ENCODE results near the gene UCP3.
"Not testable (repeated sequence)": the region's sequence is repeated elsewhere in the genome, so short reads cannot be mapped to it uniquely, and the experiment has no call there.

UCP3 gene

GRCh38 chr11:73999581-74000306, 9.1 kb downstream of the UCP3 start:
- no peak for DNase-seq

GRCh38 chr11:73998846-73999575, 9.9 kb downstream of the UCP3 start:
- no peak for DNase-seq

DNA sequence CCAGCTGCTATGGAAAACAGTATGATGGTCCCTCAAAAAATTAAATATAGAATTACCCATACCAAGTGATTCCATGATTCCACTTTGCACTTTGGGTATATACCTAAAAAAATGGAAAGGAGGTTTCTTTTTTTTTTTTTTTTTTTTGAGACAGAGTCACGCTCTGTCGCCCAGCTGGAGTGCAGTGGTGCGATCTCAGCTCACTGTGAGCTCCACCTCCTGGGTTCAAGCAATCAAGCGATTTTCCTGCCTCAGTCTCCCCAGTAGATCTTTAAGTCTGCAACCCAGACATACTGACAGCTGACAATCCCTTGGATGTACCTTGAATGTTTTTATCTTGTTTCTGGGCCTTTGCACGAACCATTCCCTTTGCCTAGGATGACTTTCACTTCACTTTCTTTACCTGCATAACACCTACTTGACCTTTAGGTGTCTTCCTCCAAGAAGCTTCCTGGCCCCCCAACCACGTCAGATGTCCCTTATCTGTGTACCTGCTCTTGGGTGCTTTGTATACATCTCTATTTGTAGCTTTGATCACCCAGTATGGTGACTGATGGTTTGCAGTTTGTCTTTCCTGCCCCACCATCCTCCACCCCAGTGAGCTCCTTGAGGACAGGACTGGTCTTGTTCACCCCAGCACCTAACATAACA, 11.6 kb downstream of the UCP3 start:
- DNase-seq: no peak

DNA sequence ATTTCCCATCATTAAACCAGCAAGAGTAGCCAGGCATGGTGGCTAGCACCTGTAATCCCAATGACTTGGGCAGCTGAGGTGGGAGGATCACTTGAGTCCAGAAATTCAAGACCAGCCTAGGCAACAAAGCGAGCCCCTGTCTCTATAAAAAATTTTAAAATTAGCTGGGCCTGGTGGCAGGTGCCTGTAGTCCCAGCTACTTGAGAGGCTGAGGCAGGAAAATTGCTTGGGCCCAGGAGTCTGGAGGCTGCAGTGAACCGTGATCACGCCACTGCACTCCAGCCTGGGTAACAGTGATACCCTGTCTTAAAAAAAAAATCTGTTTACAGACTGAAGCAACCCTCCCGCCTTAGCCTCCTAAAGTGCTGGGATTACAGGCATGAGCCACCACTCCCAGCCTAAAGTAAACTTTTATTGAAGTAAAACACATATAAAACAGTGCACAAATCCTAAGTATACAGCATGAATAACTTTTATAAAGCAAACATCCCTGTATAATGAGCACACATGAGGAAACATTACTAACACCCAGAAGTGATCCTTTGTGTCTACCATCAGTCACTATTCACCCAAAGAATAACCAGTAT, 12.6 kb downstream of the UCP3 start:
- no peak for DNase-seq

DNA sequence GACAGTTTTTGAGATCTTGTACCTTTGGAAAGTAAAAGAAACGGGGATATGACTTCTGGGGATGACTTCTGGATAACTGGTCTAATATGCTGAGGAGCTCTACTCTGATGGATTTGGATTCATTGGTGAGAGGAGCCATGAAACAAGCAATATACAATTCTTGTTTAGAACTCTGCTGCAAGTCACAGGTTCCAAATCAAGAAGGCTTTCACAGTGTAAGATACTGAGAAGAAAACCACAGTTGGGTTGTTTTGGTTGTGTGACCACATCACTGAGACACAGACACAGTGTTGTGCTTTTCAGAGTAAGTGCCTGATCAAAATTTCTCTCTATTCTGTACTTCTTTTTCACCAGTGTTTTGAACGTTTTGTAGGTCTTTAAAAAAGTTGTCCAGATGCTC, 13.2 kb downstream of the UCP3 start:
- DNase-seq: no peak

- no peak for DNase-seq
Observed at GRCh38 chr11:73995247-73995646, 13.6 kb downstream of the UCP3 start.

- DNase-seq: no peak
Observed at GRCh38 chr11:73991471-73992006, 17.3 kb downstream of the UCP3 start.

- no peak for DNase-seq
Observed at GRCh38 chr11:73990730-73991129, 18.2 kb downstream of the UCP3 start.

GRCh38 chr11:73989156-73989555, 19.7 kb downstream of the UCP3 start:
- no peak for DNase-seq

DNA sequence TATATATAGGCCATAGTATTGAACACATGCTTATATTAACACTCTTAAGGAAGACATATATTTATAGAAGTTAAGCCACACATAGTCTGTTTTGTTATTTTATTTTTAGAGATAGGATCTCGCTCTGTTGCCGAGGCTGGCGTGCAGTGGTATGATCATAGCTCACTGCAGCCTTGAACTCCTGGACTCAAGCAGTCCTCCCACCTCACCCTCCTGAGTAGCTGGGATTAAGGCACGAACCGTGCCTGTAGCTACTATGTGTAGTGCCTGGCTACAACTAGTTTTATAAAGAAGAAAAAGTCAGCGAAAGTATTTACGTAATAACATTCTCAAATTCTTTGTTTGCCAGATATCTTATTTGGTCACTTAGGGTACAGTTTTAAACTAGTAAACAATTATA, 20.7 kb downstream of the UCP3 start:
- DNase-seq: no peak

DNA sequence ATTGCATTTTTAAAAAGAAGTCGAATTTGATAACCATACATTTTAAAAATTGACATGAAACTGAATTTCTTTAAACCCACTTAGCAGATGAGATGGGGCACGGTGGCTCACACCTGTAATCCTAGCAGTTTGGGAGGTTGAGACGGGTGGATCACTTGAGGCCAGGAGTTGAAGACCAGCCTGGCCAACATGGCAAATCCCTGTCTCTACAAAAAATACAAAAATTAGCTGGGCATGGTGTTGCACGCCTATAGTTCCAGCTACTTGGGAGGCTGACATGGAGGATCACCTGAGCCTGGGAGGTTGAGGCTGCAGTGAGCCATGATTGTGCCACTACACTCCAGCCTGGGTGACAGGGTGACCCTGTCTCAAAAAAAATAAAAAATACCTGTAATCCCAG, 23.2 kb downstream of the UCP3 start:
- DNase-seq: not testable (repeated sequence)

GRCh38 chr11:73983741-73984538, 24.9 kb downstream of the UCP3 start:
- no peak for DNase-seq

DNA sequence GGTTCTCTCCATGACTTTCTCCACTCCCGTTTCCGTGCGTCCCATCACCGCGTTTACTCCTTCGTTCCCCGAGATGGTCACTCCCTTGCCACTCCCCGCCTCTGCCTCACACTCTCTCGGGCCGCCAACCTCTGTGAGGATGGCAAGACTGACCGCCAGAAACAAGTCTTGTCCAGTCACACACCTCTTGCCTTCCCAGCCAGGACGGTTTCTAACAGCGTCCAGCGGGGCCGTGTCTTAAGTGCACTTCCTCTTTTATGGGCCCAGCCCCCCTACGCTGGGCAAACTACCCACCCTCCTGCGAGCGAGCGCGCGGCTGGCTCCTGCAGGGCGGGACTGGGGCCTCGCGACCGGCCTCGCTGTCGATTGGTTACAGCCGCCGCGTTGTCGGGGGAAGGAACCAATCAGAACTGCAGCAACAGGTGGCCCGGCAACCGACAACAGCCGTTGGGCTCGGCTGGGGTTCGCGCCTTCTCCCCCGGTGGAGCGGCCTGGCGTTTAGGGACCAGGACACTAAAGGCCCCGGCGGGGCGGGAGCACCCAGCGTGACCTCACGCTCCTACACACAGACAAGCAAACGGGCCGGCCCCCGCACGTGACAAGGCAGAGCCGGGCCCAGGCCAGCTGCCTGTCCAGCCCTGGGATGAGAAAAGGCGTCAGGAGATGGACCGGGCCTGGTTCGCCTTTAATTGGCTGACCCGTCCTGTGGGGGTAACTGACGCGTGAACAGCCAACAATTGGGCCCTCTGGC, 25.7 kb downstream of the UCP3 start:
- DNase-seq: peak; percentile 96

DNA sequence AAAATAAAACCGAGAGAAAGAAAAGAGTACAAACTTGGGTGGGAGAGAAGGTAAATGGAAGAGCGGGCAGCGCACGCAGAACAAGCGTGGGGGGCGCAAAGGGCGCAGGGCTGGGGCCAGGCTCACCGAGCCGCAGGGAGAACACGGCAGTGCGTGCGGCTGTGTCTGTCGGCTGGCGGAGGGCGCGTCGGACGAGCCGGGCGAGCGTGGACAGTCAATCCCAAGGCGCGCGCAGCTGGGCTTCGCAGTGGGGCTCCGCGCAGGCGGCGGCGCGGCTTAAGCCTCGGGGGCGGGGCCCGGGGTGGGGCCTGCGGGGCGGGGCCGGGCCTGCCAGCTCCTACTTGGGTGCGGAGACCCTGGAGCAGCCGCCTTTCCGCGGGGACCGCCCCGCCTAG, 26.3 kb downstream of the UCP3 start, which contains the start of gene UCP2:
Gene UCP2, minus strand, starts transcription at position 249 of the 395 bp plus-strand sequence. CDS start 4,465 bp downstream, outside the sequence.
- peak; percentile 85 for DNase-seq

- DNase-seq: no peak
Observed at GRCh38 chr11:73981051-73981805, 27.7 kb downstream of the UCP3 start.

DNA sequence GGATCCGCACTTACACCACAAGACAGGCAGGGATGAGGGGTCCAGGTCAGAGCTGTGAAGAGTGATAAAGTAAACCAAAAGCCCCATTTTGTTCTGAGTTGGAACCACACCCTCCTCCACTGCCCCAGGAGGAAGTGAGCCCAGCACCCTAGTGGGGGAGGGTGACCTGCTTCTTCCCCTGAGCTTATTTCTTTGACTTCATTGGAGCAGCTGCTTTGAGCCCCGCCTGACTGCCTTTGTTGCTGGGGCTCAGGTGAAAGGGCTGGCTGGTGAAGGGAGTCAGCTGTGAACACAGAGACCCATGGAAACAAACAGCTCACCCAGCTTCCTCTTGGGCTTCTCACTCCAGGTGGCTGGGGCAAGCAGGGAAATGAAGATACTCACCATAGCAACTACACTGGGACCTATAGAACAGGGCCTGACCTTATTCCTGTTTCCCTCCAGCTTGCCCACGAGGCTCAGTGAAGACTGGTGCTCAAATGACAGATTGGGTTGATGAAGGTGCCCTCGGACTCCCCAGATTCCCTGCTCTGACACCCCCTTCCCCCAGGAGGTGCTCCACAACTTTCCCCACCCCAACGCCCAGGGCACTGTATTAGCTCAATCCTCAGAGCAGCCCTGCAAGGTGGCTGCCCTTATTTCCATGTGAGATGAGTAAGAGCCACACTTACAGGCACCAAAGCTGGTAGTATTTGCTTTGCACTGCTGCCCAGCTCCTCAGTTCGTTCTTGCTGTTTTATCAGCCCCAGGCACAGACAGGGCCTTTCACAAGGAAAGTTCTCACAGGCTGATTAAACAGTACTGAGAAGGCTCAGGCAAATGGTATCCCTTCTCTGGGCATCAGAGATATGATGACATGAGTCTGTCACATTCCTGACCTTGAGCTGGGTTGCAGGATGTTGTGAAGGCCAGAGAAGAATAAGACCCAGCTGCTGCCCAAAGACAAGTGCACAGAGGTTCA, 28.6 kb downstream of the UCP3 start:
- DNase-seq: peak; percentile 62

DNA sequence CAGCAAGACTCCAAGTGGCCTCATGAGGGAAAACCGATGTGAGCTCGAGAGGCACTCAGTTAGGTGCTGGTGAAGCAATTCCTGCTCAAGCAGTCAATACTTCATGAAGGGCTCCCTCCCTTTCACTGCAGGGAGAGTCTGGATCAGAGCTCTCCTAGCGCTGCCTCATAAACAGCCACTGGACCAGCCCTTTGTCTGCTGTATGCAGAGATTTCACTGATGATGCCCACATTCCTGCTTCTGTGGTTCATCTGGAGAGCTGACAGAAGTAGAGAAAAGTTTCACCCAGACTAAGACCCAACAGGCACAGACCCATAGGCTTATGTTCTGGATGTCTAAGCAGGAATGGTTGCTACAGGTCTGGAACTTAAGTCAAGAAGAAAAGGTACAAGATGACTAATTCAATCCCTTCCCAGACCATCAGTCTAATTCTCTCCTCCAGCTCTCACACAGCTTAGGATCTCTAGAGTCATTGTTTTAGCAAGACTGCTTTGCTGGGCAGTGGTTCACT, 30.3 kb downstream of the UCP3 start:
- DNase-seq: no peak

- DNase-seq: no peak
Observed at GRCh38 chr11:73977856-73978519, 30.9 kb downstream of the UCP3 start.

Measured in NK-92 treated with Interleukin-12 subunit alpha and Interleukin-12 subunit beta, amount 100 ng/mL, for 24 hours (cell line).